HepG2 (cell line): Measurements from ENCODE around the gene NTM. TPM values are rescaled to one million over a fixed set of nuclear protein-coding genes. Genes with fewer than 3 reads are reported as not detected.

Experiments
- ATAC-seq: fragments of 200-7000 bp; cut with Tn5 transposase; 3 replicates; pipeline ENCODE4 v1.9.1; 2020; ENCODE audit warnings: mild to moderate bottlenecking, moderate library complexity
- BruUV-seq: library from RNA; stranded (reverse); fragments of 400-500 nt; replicated peaks from 2 replicates; lab custom pipeline; 2021; lab: Mats Ljungman, UMichigan
- CTCF ChIA-PET: fragments of 300-600 bp; formaldehyde crosslinking; extraction: SDS; loops from one replicate; lab custom pipeline; 2021; ENCODE audit warnings: low total read pairs, inconsistent platforms, low intra/inter-chr PET ratio; lab: Yijun Ruan, JAX
- POLR2A ChIA-PET: fragments of 350-600 bp; sonication (Branson Sonifier 250); formaldehyde crosslinking; loops from one replicate; lab custom pipeline; 2020; ENCODE audit warnings: antibody characterized with exemption, inconsistent platforms; lab: Yijun Ruan, JAX
- DNase-seq: peaks from one replicate; pipeline ENCODE4 v3.0.0-alpha.2; 2015; ENCODE audit warnings: low spot score
- FAIRE-seq: peaks from 3 replicates; lab custom pipeline; 2011; peaks lifted over from hg19 to GRCh38; lab: Jason Lieb, UNC
- H2AFZ ChIP-seq: one replicate; pipeline ENCODE4 v1.6.1; 2011; ENCODE audit warnings: low read length, inconsistent platforms
- H3K27ac ChIP-seq: fragments of 300-600 bp; 3 replicates; pipeline ENCODE4 v1.8.0; 2011; ENCODE audit warnings: mixed run types, mild to moderate bottlenecking, mixed read lengths, low read length, inconsistent platforms; ENCODE audit not compliant: insufficient read depth; ENCODE audit errors: extremely low read length
- H3K27me3 ChIP-seq, 2 experiments: fragments of 200-600 bp in 1 of 2; 2 replicates in 1 of 2; 3 replicates in 1 of 2; pipeline versions ENCODE4 v1.6.0 to v1.8.0; 2011; ENCODE audit warnings: low read length in 2 of 2, mild to moderate bottlenecking in 2 of 2, moderate library complexity in 2 of 2, inconsistent platforms in 1 of 2; ENCODE audit not compliant: insufficient read depth in 2 of 2, control insufficient read depth in 1 of 2
- H3K36me3 ChIP-seq, 2 experiments: fragments of 200-600 bp in 1 of 2; replicated peaks in 1 of 2; 2 replicates in 1 of 2; 3 replicates in 1 of 2; pipeline versions ENCODE4 v1.5.1 to v1.8.0; 2011; ENCODE audit warnings: low read length in 2 of 2, inconsistent platforms in 1 of 2; ENCODE audit not compliant: insufficient read depth in 2 of 2, control insufficient read depth in 1 of 2
- H3K4me1 ChIP-seq: 2 replicates; pipeline ENCODE4 v1.5.1; 2012; ENCODE audit warnings: low read length, inconsistent platforms; ENCODE audit not compliant: insufficient read depth
- H3K4me2 ChIP-seq: 2 replicates; pipeline ENCODE4 v1.6.0; 2011; ENCODE audit warnings: low read depth, low read length, inconsistent platforms
- H3K4me3 ChIP-seq, 3 experiments: fragments of 200-600 bp in 1 of 3; sonication (generic), shearing (Covaris generic) in 1 of 3; replicated peaks in 1 of 3; 2 replicates each; pipeline ENCODE4 v1.5.1; 2011 to 2016; ENCODE audit warnings: low read length in 3 of 3, inconsistent platforms in 2 of 3, low read depth in 2 of 3, mild to moderate bottlenecking in 2 of 3, control low read depth in 1 of 3, mixed read lengths in 1 of 3; ENCODE audit not compliant: insufficient read depth in 1 of 3
- H3K79me2 ChIP-seq: one replicate; pipeline ENCODE4 v1.6.1; 2011; ENCODE audit warnings: low read length, inconsistent platforms; ENCODE audit not compliant: insufficient read depth
- H3K9ac ChIP-seq: 2 replicates; pipeline ENCODE4 v1.6.0; 2011; ENCODE audit warnings: mild to moderate bottlenecking, low read depth, low read length, inconsistent platforms; ENCODE audit not compliant: insufficient read depth
- H3K9me3 ChIP-seq: 2 replicates; pipeline ENCODE4 v1.5.1; 2012; ENCODE audit warnings: mild to moderate bottlenecking, low read length
- H4K20me1 ChIP-seq: 2 replicates; pipeline ENCODE4 v1.6.0; 2011; ENCODE audit warnings: inconsistent platforms, mild to moderate bottlenecking, low read length, moderate library complexity; ENCODE audit not compliant: insufficient read depth
- IKZF1 ChIP-seq: fragments of 450-650 bp; IDR thresholded peaks from 2 replicates; pipeline ENCODE4 v1.7.1; 2016
- RNF219 ChIP-seq: sonication (generic); formaldehyde crosslinking; IDR thresholded peaks from 2 replicates; pipeline ENCODE4 v1.5.0; 2020; ENCODE audit warnings: mild to moderate bottlenecking, missing genetic modification reagents
- SETDB1 ChIP-seq: sonication (generic); formaldehyde crosslinking; IDR thresholded peaks from 2 replicates; pipeline ENCODE4 v1.5.1; 2020; ENCODE audit warnings: missing genetic modification reagents, mild to moderate bottlenecking, borderline replicate concordance
- TARDBP ChIP-seq: sonication (generic); formaldehyde crosslinking; IDR thresholded peaks from 2 replicates; pipeline ENCODE4 v1.8.0; 2022; ENCODE audit warnings: mild to moderate bottlenecking, missing genetic modification reagents
- ZBTB38 ChIP-seq: sonication (generic); formaldehyde crosslinking; IDR thresholded peaks from 2 replicates; pipeline ENCODE4 v1.5.1; 2020; ENCODE audit warnings: mild to moderate bottlenecking, missing genetic modification reagents
- ZNF513 ChIP-seq: sonication (generic); formaldehyde crosslinking; conservative IDR thresholded peaks from 2 replicates; pipeline ENCODE4 v1.5.0; 2020; ENCODE audit warnings: missing genetic modification reagents
- ZNF790 ChIP-seq: sonication (generic); formaldehyde crosslinking; IDR thresholded peaks from 2 replicates; pipeline ENCODE4 v1.8.0; 2022; ENCODE audit warnings: missing genetic modification reagents, mild to moderate bottlenecking, borderline replicate concordance
- WGBS: methylation state at CpG from one replicate; pipeline ENCODE4 v1.1.6; 2017; ENCODE audit warnings: low lambda C conversion rate; 5-methylcytosine and 5-hydroxymethylcytosine counted together
- in situ Hi-C: cut with HindIII; loops from 2 replicates; pipeline ENCODE4 v1.10.0; 2017; ENCODE audit warnings: low pct_unique_long_range_greater_than_20kb; ENCODE audit not compliant: extremely low pct_ligation_motif_present
- intact Hi-C: fragments of 100-400 bp; cut with micrococcal nuclease; formaldehyde crosslinking; loops from one replicate; pipeline ENCODE4 v1.10.0; 2022; ENCODE audit not compliant: unreplicated experiment
- polyA plus RNA-seq, 8 experiments: library from polyadenylated mRNA; depleted of rRNA in 3 of 8; stranded (reverse) in 7 of 8; unstranded in 1 of 8; fragments of >200 nt; fragmentation: Illumina TruSeq in 4 of 8; extraction: Trizol in 4 of 8; gene quantifications; 2 replicates each; pipeline versions ENCODE4 v1.2.1 to v1.2.3, GENCODE V29; 2011 to 2016; ENCODE audit warnings: low read depth in 4 of 8, missing spikeins in 1 of 8, mixed read lengths in 1 of 8; ENCODE audit not compliant: insufficient read depth in 1 of 8
- total RNA-seq, 5 experiments: library from RNA; depleted of rRNA; stranded (reverse); fragments of >200 nt; fragmentation: Illumina TruSeq; extraction: Trizol; gene quantifications; 2 replicates each; pipeline ENCODE4 v1.2.3, GENCODE V29; 2016; ENCODE audit warnings: low read depth in 1 of 5

Gene NTM
- total and polyA plus RNA-seq, 2 of the 13 experiments (the other 11 are each of a cell fraction or from before 2014, with no cell fraction given): not detected

- TF ChIP-seq ZNF513 (no peak), RNF219 (no peak), IKZF1 (no peak), ZNF790 (CRISPR knock-in tag) (no peak)
- TF ChIP-seq, all 625 proteins: peak for 0
Observed at GRCh38 chr11:131851964-131852755, 481.7 kb downstream of the NTM start (continued).

- ATAC-seq (no peak), FAIRE-seq (no peak)
- no TSS peak for BruUV-seq
- H3K27ac ChIP-seq: no peak overlapping the region
- H3K9me3 ChIP-seq: no peaks in the 10 kb centered on the region
- TF ChIP-seq TARDBP: no peak
- no peak for TF ChIP-seq SETDB1
- TF ChIP-seq ZBTB38 (CRISPR knock-in tag): no peak
- TF ChIP-seq, all 625 proteins: peak for 0
- in situ Hi-C loops: loop anchor here (25.0 kb wide), 3 partner anchors 285 to 1210 kb away; no protein-coding TSS in a partner anchor
- Histone ChIP-seq H3K4me3 (no peak overlapping the region), H3K4me1 (no peaks in the 10 kb centered on the region), H3K79me2 (no peaks in the 10 kb centered on the region), H3K36me3 (no peaks in the 10 kb centered on the region), H3K9ac (no peak overlapping the region), H3K4me2 (no peak overlapping the region), H3K27me3 (no peaks in the 10 kb centered on the region; a peak in 1 of 5 replicates), H2AFZ (no peak overlapping the region), H4K20me1 (no peaks in the 10 kb centered on the region)
- intact Hi-C loops: no loop called here
- ChIA-PET CTCF (no interaction called here), POLR2A (no interaction called here)
- WGBS: under 1% methylated on average over 3 of the region's 3 CpGs
- DNase-seq: no peak
Observed at GRCh38 chr11:131852757-131853156, 482.3 kb downstream of the NTM start.
